ENCODE measurements around the gene GADL1. TPM values are rescaled to one million over a fixed set of nuclear protein-coding genes. Genes with fewer than 3 reads are reported as not detected.

The GADL1 gene
- total RNA-seq, 1 donor: not detected

DNA sequence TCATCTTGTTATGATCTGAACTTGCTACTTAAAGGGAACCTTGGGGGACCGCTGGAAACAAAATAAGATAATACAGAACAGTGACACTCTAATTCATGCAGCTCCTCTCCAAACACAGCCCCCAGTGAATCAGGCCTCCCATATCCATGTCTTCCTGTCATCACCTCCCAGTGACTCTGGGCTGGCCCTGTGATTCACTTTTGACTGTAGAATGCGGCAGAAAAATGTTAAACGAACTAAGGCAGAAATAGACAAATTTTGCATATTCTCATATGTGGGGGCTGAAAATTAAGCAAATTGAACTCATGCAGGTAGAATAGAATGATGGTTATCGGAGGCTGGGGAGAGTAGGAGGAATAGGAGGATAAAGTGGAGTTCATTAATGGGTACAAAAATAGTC is 20.2 kb upstream of the GADL1 start:
- no peak for TF ChIP-seq CTCF (IDR thresholded peaks at IDR 0.05; ENCODE audit: insufficient read depth, low read depth, low read length)
- DNase-seq (ENCODE audit: low read depth): no peak
- H3K4me3 ChIP-seq (ENCODE audit: low read depth, low read length): no peak overlapping the region

GRCh38 chr3:30913176-30913575 is 18.7 kb upstream of the GADL1 start:
- DNase-seq (ENCODE audit: low read depth): no peak
- TF ChIP-seq CTCF (IDR thresholded peaks at IDR 0.05; ENCODE audit: insufficient read depth, low read depth, low read length): no peak

GRCh38 chr3:30912301-30912700 is 17.8 kb upstream of the GADL1 start:
- DNase-seq (ENCODE audit: low read depth): no peak
- no peak for TF ChIP-seq CTCF (IDR thresholded peaks at IDR 0.05; ENCODE audit: insufficient read depth, low read depth, low read length)

More at GRCh38 chr3:30913176-30913575, 18.7 kb upstream of the GADL1 start:
- no peak overlapping the region for H3K4me3 ChIP-seq (ENCODE audit: low read depth, low read length)

GRCh38 chr3:30908456-30909037 is 14.1 kb upstream of the GADL1 start:
- no peak for DNase-seq (ENCODE audit: low read depth)
- no peak for TF ChIP-seq CTCF (IDR thresholded peaks at IDR 0.05; ENCODE audit: insufficient read depth, low read depth, low read length)
- no peak overlapping the region for H3K4me3 ChIP-seq (ENCODE audit: low read depth, low read length)

More at GRCh38 chr3:30912301-30912700, 17.8 kb upstream of the GADL1 start:
- no peak overlapping the region for H3K4me3 ChIP-seq (ENCODE audit: low read depth, low read length)

GRCh38 chr3:30904996-30905395 is 10.5 kb upstream of the GADL1 start:
- no peak for TF ChIP-seq CTCF (IDR thresholded peaks at IDR 0.05; ENCODE audit: insufficient read depth, low read depth, low read length)
- no peak for DNase-seq (ENCODE audit: low read depth)
- no peak overlapping the region for H3K4me3 ChIP-seq (ENCODE audit: low read depth, low read length)

GRCh38 chr3:30895329-30895728 is 868 bp upstream of the GADL1 start:
- no peak for DNase-seq (ENCODE audit: low read depth)
- no peak for TF ChIP-seq CTCF (IDR thresholded peaks at IDR 0.05; ENCODE audit: insufficient read depth, low read depth, low read length)
- no peak overlapping the region for H3K4me3 ChIP-seq (ENCODE audit: low read depth, low read length)
